Measurements from ENCODE around the gene POLR1E.
A peak's percentile ranks its signal among the peaks of the same experiment; 100 is the strongest.
"Not testable (repeated sequence)": the region's sequence is repeated elsewhere in the genome, so short reads cannot be mapped to it uniquely, and the experiment has no call there.

POLR1E gene

DNA sequence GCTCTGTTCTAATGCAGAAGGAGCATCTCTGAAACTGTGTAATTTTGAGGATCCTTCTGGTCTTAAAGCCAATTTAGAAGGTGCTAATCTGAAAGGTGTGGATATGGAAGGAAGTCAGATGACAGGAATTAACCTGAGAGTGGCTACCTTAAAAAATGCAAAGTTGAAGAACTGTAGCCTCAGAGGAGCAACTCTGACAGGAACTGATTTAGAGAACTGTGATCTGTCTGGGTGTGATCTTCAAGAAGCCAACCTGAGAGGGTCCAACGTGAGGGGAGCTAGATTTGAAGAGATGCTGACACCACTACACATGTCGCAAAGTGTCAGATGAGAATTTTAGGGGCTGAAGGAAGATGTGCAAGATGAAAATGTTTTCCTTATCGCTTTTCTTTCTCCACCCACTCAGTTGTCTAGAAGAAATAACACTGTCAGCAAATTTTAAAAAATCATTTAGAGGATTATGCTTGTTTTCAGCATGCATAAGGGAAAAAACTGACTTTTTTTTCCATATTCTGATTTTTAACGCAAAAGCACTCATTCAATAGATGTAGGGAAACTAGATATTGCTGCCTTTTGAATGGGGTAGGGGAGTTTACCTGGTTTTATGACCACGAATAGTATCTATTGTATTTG lies 7.6 kb upstream of the POLR1E start:
- H3K27ac ChIP-seq (replicated peaks); H3K27me3 ChIP-seq (ENCODE audit: insufficient read depth, poor library complexity, severe bottlenecking); DNase-seq (ENCODE audit: low read depth in 1 of 2, low spot score in 1 of 2); H3K4me3 ChIP-seq (replicated peaks; ENCODE audit: insufficient read depth, low read length): not testable (repeated sequence)

DNA sequence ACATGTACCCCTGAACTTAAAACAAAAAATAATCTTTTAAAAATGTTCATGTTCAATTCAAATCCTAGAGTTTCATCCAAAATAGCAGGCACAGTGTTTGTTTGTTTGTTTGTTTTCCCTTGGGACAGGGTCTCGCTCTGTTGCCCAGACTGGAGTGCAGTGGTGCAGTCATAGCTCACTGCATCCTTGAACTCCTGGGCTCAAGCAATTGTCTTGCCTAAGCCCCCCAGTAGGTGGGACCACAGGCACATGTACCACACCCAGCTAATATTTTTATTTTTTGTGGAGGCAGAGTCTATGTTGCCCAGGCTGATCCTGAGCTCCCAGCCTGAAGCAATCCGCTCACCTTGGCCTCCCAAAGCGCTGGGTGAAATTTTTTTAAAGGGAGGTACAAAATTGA lies 5.0 kb upstream of the POLR1E start:
- TF ChIP-seq, protein P1, sequence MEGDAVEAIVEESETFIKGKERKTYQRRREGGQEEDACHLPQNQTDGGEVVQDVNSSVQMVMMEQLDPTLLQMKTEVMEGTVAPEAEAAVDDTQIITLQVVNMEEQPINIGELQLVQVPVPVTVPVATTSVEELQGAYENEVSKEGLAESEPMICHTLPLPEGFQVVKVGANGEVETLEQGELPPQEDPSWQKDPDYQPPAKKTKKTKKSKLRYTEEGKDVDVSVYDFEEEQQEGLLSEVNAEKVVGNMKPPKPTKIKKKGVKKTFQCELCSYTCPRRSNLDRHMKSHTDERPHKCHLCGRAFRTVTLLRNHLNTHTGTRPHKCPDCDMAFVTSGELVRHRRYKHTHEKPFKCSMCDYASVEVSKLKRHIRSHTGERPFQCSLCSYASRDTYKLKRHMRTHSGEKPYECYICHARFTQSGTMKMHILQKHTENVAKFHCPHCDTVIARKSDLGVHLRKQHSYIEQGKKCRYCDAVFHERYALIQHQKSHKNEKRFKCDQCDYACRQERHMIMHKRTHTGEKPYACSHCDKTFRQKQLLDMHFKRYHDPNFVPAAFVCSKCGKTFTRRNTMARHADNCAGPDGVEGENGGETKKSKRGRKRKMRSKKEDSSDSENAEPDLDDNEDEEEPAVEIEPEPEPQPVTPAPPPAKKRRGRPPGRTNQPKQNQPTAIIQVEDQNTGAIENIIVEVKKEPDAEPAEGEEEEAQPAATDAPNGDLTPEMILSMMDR (IDR thresholded peaks at IDR 0.05; ENCODE audit: insufficient read depth, low read length) = no peak
- TF ChIP-seq POLR2AphosphoS5 (IDR thresholded peaks at IDR 0.05; ENCODE audit: low read depth) = no peak
- no peak for TF ChIP-seq GABPA (IDR thresholded peaks at IDR 0.05; ENCODE audit: low read depth)
- TF ChIP-seq, protein P2, sequence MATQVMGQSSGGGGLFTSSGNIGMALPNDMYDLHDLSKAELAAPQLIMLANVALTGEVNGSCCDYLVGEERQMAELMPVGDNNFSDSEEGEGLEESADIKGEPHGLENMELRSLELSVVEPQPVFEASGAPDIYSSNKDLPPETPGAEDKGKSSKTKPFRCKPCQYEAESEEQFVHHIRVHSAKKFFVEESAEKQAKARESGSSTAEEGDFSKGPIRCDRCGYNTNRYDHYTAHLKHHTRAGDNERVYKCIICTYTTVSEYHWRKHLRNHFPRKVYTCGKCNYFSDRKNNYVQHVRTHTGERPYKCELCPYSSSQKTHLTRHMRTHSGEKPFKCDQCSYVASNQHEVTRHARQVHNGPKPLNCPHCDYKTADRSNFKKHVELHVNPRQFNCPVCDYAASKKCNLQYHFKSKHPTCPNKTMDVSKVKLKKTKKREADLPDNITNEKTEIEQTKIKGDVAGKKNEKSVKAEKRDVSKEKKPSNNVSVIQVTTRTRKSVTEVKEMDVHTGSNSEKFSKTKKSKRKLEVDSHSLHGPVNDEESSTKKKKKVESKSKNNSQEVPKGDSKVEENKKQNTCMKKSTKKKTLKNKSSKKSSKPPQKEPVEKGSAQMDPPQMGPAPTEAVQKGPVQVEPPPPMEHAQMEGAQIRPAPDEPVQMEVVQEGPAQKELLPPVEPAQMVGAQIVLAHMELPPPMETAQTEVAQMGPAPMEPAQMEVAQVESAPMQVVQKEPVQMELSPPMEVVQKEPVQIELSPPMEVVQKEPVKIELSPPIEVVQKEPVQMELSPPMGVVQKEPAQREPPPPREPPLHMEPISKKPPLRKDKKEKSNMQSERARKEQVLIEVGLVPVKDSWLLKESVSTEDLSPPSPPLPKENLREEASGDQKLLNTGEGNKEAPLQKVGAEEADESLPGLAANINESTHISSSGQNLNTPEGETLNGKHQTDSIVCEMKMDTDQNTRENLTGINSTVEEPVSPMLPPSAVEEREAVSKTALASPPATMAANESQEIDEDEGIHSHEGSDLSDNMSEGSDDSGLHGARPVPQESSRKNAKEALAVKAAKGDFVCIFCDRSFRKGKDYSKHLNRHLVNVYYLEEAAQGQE (IDR thresholded peaks at IDR 0.05; ENCODE audit: insufficient replicate concordance, low read depth) = no peak
- TF ChIP-seq SPI1 (IDR thresholded peaks at IDR 0.05; ENCODE audit: borderline replicate concordance, low read depth) = no peak
- Histone ChIP-seq H3K27ac (replicated peaks) (no peak overlapping the region), H3K27me3 (ENCODE audit: insufficient read depth, poor library complexity, severe bottlenecking) (no peaks in the 10 kb centered on the region), H3K4me3 (replicated peaks; ENCODE audit: insufficient read depth, low read length) (no peak overlapping the region)
- no peak for DNase-seq (ENCODE audit: low read depth in 1 of 2, low spot score in 1 of 2)

DNA sequence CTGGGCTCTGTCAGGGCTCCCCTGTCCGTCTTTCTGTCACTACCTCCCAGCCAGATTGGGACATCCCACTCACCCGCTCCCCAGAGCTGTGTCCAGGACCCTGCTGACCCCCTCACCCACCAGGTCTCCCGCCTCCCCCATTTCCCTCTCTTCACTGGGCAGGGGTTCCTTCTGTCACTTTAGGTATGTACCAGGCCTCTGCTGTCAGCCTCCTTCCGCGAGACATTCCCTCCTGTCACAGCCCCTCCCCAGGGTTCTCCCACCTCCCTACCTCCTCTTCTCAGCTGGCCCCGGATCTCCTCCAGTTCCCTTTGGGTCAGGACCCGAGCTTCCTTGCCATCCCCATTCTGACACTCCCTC lies 488 bp downstream of the POLR1E start:
- H3K27ac ChIP-seq (replicated peaks) = peak overlapping the region; percentile 74
- H3K27me3 ChIP-seq (ENCODE audit: insufficient read depth, poor library complexity, severe bottlenecking) = no peaks in the 10 kb centered on the region
- no peak for TF ChIP-seq GABPA (IDR thresholded peaks at IDR 0.05; ENCODE audit: low read depth)
- TF ChIP-seq, protein P2 (IDR thresholded peaks at IDR 0.05; ENCODE audit: insufficient replicate concordance, low read depth) = no peak
- no peak for TF ChIP-seq POLR2AphosphoS5 (IDR thresholded peaks at IDR 0.05; ENCODE audit: low read depth)
- TF ChIP-seq, protein P1 (IDR thresholded peaks at IDR 0.05; ENCODE audit: insufficient read depth, low read length) = no peak
- no peak for TF ChIP-seq SPI1 (IDR thresholded peaks at IDR 0.05; ENCODE audit: borderline replicate concordance, low read depth)
- peak overlapping the region; percentile 98 for H3K4me3 ChIP-seq (replicated peaks; ENCODE audit: insufficient read depth, low read length)
- DNase-seq (ENCODE audit: low read depth in 1 of 2, low spot score in 1 of 2) = peak in 1 of 2 experiments; percentile 9

DNA sequence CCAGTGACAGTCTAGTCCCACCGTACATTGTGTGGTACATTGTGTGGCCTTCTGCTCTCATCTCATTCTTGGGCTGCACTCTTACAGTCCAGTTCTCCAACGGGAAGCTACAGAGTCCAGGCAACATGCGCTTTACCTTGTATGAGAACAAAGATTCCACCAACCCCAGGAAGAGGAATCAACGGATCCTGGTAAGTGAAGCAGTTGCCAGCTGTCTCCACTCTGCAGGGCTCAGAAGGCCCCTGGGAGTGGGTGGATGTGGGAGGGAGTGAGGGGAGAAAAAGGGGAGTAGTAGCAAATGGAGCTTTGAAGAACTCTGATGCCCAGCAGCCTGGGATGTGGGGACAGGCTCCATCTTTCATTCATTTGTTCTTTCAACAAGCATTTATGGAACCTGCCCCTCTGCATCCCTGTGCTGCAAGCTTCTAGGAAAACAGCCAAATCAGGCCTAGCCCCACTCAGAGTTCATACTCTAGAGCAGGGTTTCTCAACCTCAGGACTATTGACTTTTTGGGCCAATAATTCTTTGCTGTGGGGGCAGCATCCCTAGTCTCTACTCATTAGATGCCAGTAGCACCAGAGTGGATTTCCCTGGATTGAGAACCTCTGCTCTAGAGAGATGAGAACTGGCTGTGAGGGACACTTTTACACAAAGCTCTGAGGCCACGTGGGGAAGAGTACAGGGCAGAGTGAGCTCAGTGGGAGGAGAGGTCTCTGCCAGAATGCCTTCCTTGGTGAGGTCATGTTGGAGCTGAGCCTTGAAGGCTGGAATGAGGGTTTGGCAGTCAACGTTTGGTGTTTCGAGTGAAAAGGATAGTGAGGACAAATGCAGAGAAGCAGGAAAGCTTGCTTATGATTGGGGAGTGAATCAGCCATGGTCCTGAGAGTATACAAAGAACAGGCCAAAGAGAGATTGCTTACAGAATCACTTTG lies 1.1 kb downstream of the POLR1E start:
- no peak for DNase-seq (ENCODE audit: low read depth in 1 of 2, low spot score in 1 of 2)
- Histone ChIP-seq H3K27ac (replicated peaks) (peak overlapping the region; percentile 74), H3K4me3 (replicated peaks; ENCODE audit: insufficient read depth, low read length) (peak overlapping the region; percentile 98), H3K27me3 (ENCODE audit: insufficient read depth, poor library complexity, severe bottlenecking) (no peaks in the 10 kb centered on the region)
- no peak for TF ChIP-seq POLR2AphosphoS5 (IDR thresholded peaks at IDR 0.05; ENCODE audit: low read depth)
- TF ChIP-seq, protein P1 (IDR thresholded peaks at IDR 0.05; ENCODE audit: insufficient read depth, low read length) = no peak
- TF ChIP-seq GABPA (IDR thresholded peaks at IDR 0.05; ENCODE audit: low read depth) = no peak
- TF ChIP-seq, protein P2 (IDR thresholded peaks at IDR 0.05; ENCODE audit: insufficient replicate concordance, low read depth) = no peak
- no peak for TF ChIP-seq SPI1 (IDR thresholded peaks at IDR 0.05; ENCODE audit: borderline replicate concordance, low read depth)

All from HL-60 (cell line).